ENCODE data around the gene TDRD7. TPM values are rescaled to one million over a fixed set of nuclear protein-coding genes. Genes with fewer than 3 reads are reported as not detected.

TDRD7 gene
- total and polyA plus RNA-seq, 9 of the 15 experiments (the other 6 are each of a cell fraction or from before 2014, with no cell fraction given): 2.2 to 7.7 (median 5.2) TPM

DNA sequence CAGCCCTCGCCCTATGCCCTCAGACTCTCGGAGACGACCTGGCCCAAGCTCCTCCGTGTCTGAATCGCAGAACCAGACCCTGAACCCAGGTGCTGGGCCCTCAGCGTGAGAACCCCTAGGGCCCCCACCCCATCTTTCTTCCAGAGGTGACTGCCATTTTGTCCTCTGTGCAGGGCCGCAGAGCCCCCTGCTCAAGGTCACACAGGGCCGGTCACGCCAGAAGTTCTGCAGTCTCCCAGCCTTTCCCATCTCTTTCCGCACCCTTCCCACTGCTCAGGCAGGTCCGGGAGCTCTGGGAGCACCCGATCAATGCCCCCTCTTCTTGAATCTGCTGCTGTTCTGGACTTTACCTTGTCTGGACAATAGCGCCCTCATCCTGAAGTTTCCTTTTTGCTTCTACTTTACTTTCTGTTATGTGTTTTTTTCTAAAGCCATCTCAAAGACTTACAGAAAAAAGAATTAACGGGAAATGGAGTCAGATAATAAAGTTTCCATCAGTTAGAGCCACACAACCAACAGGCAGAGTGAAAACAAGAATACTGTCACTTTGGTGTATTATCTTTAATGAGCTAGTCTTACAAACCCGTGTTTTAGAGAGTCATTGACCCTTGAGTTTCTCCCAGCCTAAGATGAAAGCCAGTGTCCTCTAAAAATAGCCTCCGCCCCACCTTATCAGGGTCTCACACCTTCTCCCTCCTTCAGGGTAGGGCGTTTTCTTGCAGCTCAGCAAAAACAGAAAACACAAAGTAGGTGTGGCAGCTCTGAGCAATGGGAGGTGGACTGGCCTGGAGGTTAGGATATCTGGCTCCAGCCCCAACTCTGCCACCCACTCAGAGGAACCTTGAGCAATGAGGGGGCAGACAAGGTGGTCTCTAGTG lies 91.3 kb downstream of the TDRD7 start (continued):
- TF ChIP-seq RBM25 (IDR thresholded peaks at IDR 0.05; ENCODE audit: low read depth, low read length, severe bottlenecking): no peak
- no peak for TF ChIP-seq CBX2 (IDR thresholded peaks at IDR 0.05; ENCODE audit: insufficient read depth, low read length, poor library complexity, severe bottlenecking)
- no peak for TF ChIP-seq ZNF174 (CRISPR knock-in tag; IDR thresholded peaks at IDR 0.05)
- peak; percentile 90 for TF ChIP-seq MTA2 (IDR thresholded peaks at IDR 0.05; ENCODE audit: low read depth)
- peak; percentile 95 for TF ChIP-seq TEAD4 (IDR thresholded peaks at IDR 0.05; ENCODE audit: low read length)
- no peak for TF ChIP-seq TEAD4 (CRISPR knock-in tag; IDR thresholded peaks at IDR 0.05; ENCODE audit: borderline replicate concordance)
- TF ChIP-seq MIER1 (IDR thresholded peaks at IDR 0.05; ENCODE audit: low read depth): no peak
- no peak for TF ChIP-seq NELFE (IDR thresholded peaks at IDR 0.05; ENCODE audit: insufficient read depth, insufficient read length)
- no peak for TF ChIP-seq PCBP2 (IDR thresholded peaks at IDR 0.05; ENCODE audit: low read depth, low read length, poor library complexity, severe bottlenecking)
- TF ChIP-seq POLR2AphosphoS5 (IDR thresholded peaks at IDR 0.05; ENCODE audit: control insufficient read depth, insufficient read depth, low read depth, low read length): peak; percentile 94
- TF ChIP-seq HDAC1 (IDR thresholded peaks at IDR 0.05): peak in 1 of 2 experiments; percentile 46; a peak in 3 of 4 replicates
- no peak for TF ChIP-seq SPI1 (IDR thresholded peaks at IDR 0.05; ENCODE audit: borderline replicate concordance, low read depth, low read length)
- TF ChIP-seq TEAD1 (CRISPR knock-in tag; IDR thresholded peaks at IDR 0.05): 0 out of 4 replicates have a peak, but pooled peaks of 1 of the 2 experiments have one; percentile 37
- peak; percentile 82 to 89; a peak in 3 of 4 replicates for TF ChIP-seq RCOR1 (IDR thresholded peaks at IDR 0.05; ENCODE audit: borderline replicate concordance in 1 of 2, low read depth in 2 of 2, low read length in 2 of 2)
- no peak for TF ChIP-seq XRCC3 (IDR thresholded peaks at IDR 0.05)
- no peak for TF ChIP-seq NKRF (IDR thresholded peaks at IDR 0.05; ENCODE audit: borderline replicate concordance)
- peak; percentile 99 for TF ChIP-seq ARID1B (IDR thresholded peaks at IDR 0.05)
- no peak for TF ChIP-seq ZNF764 (CRISPR knock-in tag; IDR thresholded peaks at IDR 0.05; ENCODE audit: low read depth)
- TF ChIP-seq, protein P1, sequence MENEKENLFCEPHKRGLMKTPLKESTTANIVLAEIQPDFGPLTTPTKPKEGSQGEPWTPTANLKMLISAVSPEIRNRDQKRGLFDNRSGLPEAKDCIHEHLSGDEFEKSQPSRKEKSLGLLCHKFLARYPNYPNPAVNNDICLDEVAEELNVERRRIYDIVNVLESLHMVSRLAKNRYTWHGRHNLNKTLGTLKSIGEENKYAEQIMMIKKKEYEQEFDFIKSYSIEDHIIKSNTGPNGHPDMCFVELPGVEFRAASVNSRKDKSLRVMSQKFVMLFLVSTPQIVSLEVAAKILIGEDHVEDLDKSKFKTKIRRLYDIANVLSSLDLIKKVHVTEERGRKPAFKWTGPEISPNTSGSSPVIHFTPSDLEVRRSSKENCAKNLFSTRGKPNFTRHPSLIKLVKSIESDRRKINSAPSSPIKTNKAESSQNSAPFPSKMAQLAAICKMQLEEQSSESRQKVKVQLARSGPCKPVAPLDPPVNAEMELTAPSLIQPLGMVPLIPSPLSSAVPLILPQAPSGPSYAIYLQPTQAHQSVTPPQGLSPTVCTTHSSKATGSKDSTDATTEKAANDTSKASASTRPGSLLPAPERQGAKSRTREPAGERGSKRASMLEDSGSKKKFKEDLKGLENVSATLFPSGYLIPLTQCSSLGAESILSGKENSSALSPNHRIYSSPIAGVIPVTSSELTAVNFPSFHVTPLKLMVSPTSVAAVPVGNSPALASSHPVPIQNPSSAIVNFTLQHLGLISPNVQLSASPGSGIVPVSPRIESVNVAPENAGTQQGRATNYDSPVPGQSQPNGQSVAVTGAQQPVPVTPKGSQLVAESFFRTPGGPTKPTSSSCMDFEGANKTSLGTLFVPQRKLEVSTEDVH (IDR thresholded peaks at IDR 0.05; ENCODE audit: low read depth, partially characterized antibody): no peak
- TF ChIP-seq GABPA (tag; conservative IDR thresholded peaks at IDR 0.05; ENCODE audit: low read depth): no peak
- no peak for TF ChIP-seq RFX5 (IDR thresholded peaks at IDR 0.05; ENCODE audit: low read depth, low read length)
- peak; percentile 43 to 63; a peak in 3 of 4 replicates for TF ChIP-seq FOXK2 (conservative IDR thresholded peaks at IDR 0.05 in 1 of 2, IDR thresholded peaks at IDR 0.05 in 1 of 2; ENCODE audit: low read depth in 2 of 2)
- peak; percentile 98 for TF ChIP-seq NCOR1 (IDR thresholded peaks at IDR 0.05)
- no peak for TF ChIP-seq TFAM (CRISPR knock-in tag; conservative IDR thresholded peaks at IDR 0.05)

Measured in K562 (cell line).